ENCODE results near the gene DIDO1.

DNA sequence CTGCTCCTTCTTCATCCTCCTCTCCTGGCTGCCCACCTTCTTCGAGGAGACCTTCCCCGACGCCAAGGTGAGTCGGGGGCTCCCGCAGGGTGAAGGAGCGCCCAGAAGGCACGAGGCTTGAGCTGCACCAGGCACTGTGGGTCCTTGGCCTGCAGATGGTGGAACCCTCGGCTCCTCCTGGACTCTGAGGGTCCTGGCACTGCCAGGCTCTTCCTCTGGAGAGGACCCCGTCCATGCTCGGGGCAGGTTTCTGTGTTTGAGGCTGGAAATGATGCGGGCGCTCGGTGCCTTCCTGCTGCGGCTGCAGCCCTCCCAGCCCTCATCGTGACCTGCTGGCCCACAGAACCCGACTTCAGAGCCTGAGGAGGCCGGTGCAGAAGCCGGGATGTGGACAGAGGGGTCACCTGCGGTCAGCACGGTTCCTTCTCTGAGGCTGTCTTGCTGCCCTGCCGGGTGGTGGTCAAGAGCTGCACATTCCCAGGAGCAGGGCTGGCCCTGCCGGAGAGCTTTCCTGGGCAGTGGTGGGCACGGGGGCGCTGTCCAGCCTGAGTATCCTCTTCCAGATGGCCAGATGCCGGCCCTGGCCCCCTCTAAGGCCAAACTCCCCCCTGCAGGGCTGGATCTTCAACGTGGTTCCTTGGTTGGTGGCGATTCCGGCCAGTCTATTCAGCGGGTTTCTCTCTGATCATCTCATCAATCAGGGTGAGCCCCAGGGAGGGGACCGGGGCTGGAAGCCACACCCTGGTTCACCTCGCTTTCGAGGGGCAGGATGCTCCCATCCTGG lies 37.5 kb upstream of the DIDO1 start:
- no peak for TF ChIP-seq RAD21 (IDR thresholded peaks at IDR 0.05; ENCODE audit: low read length)
- TF ChIP-seq, protein P1, sequence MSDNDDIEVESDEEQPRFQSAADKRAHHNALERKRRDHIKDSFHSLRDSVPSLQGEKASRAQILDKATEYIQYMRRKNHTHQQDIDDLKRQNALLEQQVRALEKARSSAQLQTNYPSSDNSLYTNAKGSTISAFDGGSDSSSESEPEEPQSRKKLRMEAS (IDR thresholded peaks at IDR 0.05; ENCODE audit: low read depth) = no peak
- TF ChIP-seq TAF1 (IDR thresholded peaks at IDR 0.05; ENCODE audit: borderline replicate concordance, low read depth, low read length) = no peak
